Activated T-helper 1 cell treated with Interleukin-2 at 50 U/mL for 16 hours (primary cell): ENCODE data around the gene JTB.
"Not testable (repeated sequence)": the region's sequence is repeated elsewhere in the genome, so short reads cannot be mapped to it uniquely, and the experiment has no call there.

Experiments
- DNase-seq: peaks from one replicate; pipeline ENCODE4 v3.0.0-alpha.2; 2020; ENCODE audit warnings: low read depth

The JTB gene

DNA sequence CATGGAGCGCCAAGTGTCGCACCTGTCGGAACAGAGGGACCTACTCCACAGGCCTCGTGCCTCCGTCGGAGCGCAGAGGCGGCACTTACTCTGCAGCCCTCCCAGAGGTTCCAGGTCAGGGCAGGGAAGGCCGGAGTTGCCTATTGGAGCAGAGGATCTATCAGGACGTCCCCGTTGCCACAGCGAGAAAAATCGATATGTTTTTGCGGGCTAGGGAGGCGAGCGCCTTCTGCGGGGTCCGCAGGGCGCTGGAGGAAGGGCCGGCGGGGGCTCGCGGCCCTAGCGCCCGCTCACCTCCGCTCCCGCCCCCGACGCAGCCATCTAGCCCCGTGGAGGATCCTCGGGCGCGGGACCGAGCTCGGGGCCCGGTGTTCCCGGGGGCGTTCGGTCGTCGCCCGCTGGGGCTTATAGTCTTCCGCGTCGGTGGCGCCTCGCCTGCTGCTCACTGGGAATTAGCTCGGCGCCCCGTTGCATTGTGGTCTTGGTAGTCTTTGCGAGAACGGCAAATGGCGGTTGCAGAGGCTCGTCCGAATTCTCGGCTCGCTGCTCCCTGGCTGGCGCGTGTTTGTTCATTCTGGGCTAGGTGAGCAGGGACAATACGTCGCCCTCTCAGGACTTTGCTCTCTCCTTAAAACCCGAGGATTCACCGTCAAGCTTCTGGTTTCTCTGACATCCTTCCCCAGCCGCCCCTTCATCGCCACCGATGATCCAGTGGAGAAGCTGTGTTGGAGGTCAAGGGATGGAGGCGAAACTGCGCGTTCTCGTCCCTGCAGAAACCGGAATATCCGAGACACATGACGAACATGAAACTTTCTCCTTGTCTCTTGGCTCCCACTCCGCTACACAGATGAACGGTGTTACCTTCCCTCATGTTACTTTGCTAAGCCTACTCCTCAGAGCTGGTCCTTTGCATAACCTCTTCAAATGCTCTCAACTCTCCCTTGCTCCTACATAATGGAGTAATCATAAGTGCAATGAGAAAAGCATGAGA lies at the start of gene JTB:
Gene JTB, minus strand, starts transcription at position 425 of the 991 bp plus-strand sequence. Its CDS starts 422 bp downstream, at position 3.
- DNase-seq, result peak; percentile 73

- no peak for DNase-seq
Measured at GRCh38 chr1:154019940-154020339, 42.5 kb upstream of the JTB start.

GRCh38 chr1:154019269-154019668 lies 41.8 kb upstream of the JTB start:
- DNase-seq, result no peak

GRCh38 chr1:154014154-154014907 lies 36.9 kb upstream of the JTB start:
- DNase-seq, result no peak

DNA sequence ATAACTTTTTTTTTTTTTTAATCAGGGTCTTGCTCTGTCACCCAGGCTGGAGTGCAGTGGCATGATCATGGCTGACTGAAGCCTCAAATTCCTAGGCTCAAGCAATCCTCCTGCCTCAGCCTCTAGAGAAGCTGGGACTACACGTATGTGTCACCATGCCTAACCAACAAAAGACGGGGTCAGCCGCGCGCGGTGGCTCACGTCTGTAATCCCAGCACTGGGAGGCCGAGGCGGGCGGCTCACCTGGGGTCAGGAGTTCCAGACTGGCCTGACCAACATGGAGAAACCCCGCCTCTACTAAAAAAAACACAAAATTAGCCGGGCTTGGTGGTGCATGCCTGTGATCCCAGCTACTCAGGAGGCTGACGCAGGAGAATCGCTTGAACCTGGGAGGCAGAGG lies 35.1 kb upstream of the JTB start:
- not testable (repeated sequence) for DNase-seq

GRCh38 chr1:154012129-154012528 lies 34.7 kb upstream of the JTB start:
- no peak for DNase-seq

DNA sequence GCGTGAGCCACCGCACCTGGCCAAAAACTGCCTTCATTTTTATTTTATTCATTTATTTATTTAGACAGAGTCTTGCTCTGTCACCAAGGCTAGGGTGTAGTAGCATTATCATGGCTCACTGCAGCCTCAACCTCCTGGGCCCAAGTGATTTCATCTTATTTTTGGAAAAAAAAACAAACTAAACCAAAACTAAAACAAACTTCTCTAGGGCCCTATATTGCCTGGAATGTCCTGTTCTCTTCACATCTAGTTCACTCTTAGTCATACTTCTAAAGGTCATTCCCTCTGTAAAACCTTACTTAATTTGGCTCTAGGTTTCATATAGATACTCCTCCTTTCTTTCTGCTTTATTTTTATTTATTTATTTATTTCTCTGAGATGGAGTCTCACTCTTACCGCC lies 28.7 kb upstream of the JTB start:
- DNase-seq, result no peak

DNA sequence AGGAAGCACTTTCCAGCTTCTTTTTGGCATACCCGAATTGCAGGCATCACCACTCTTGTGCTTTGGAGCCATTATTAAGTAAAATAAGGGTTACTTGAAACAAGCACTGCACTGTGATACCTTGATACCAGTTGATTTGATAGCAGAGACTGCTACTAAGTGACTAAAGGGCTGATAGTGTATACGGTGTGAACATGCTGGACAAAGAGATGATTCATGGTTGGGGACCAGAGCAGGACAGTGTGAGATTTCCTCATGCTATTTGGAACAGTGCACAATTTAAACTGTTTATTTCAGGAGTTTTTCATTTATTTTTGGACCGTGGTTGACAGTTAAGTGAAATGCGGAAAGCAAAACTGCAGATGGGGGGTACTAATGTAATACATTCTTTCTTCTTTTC lies 22.9 kb upstream of the JTB start:
- no peak for DNase-seq

DNA sequence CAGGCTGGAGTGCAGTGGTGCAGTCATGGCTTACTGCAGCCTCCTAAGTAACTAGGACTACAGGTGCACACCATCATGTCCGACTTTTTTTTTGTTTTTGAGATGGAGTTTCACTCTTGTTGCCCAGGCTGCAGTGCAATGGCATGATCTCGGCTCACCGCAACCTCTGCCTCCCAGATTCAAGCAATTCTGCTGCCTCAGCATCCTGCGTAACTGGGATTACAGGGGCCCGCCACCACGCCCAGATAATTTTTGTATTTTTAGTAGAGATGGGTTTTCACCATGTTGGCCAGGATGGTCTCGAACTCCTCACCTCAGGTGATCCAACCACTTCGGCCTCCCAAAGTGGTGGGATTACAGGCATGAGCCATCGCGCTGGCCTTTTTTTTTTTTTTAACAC lies 19.4 kb upstream of the JTB start:
- not testable (repeated sequence) for DNase-seq

GRCh38 chr1:153995640-153996039 lies 18.2 kb upstream of the JTB start:
- DNase-seq, result no peak

- DNase-seq, result no peak
Measured at GRCh38 chr1:153995202-153995601, 17.7 kb upstream of the JTB start.

DNA sequence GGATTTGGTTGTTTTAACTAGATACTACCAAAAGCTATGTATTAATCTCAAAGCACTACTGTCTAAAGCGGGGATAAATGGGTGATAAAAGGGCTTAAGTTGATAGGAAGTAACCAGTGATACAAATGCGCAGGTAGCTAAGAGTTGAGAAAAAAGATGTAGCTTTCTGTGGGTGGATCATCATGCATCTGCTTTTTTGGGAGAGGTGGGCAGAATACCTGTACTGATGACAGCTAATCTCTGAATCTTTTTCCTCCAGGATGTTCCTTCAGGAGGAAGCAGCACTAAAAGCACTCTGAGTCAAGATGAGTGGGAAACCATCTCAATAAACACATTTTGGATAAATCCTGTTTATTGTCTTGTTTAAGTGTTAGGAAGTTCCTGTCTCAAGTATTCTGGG lies 14.3 kb upstream of the JTB start:
- DNase-seq, result no peak

DNA sequence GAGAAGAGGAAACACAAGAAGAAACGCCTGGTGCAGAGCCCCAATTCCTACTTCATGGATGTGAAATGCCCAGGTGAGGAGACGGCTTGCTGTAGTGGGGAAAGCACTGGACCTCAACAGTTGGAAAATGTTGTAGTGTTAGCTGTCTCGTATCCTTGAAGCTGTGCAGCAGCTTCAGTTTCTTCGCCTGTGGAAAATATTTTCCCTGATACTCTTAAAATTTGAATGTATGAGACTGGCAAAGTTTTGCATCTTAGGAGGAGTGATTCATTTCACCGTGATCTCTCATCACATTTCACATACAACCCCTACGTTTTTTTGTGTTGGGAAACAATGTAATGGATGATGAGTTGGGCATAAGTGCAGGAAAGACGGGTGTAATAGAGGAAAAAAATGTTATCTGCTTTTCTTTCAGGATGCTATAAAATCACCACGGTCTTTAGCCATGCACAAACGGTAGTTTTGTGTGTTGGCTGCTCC lies 13.7 kb upstream of the JTB start:
- no peak for DNase-seq

DNA sequence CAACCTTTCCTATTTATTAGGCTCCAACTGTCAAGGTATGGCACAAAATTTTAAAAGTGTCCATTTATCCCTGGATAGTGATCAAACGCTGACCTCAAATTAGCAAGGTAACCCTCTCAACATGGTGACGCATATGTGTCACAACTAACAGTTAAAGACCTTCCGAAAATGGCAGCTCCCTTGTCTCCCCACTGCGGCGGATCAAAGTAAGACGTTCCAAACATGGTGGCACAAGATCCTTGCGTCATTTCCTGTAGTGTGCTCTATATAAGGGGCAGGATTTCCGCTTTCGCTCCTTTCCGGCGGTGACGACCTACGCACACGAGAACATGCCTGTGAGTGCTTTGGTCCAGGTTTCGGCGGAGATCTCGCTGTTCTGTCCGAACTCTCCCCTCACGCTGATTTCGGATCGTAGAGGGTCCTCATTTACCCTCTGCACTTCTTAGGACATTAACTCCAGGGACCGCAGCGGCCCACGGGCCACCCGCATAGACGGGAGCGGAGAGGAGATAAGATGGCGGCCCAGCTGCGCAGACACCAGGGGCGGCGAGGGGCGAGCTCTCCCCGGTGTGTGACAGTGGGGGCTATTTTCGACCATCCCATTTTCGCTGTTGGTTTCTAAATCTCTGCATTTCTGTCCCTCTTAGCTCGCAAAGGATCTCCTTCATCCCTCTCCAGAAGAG lies 13.1 kb upstream of the JTB start, which contains the start of gene RPS27:
Gene RPS27, plus strand, starts transcription at position 295 of the 683 bp plus-strand sequence. Its CDS starts 35 bp downstream, at position 330.
- DNase-seq, result peak; percentile 75

DNA sequence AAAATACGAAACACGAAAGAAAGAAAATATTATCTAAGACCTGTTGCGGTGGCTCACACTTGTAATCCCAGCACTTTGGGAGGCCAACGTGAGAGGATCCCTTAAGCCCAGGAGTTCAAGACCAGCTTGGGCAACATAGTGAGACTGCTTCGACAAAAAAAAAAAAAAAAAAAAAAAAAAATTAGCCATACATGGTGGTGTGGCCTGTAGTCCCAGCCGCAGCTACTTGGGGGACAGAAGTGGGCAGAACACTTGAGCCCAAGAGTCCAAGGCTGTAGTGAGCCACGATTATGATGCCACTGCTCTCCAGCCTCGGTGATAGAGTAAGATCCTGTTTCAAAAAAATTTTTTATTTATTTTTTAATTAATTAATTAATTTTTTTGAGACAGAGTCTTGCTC lies 10.1 kb upstream of the JTB start:
- DNase-seq, result no peak

DNA sequence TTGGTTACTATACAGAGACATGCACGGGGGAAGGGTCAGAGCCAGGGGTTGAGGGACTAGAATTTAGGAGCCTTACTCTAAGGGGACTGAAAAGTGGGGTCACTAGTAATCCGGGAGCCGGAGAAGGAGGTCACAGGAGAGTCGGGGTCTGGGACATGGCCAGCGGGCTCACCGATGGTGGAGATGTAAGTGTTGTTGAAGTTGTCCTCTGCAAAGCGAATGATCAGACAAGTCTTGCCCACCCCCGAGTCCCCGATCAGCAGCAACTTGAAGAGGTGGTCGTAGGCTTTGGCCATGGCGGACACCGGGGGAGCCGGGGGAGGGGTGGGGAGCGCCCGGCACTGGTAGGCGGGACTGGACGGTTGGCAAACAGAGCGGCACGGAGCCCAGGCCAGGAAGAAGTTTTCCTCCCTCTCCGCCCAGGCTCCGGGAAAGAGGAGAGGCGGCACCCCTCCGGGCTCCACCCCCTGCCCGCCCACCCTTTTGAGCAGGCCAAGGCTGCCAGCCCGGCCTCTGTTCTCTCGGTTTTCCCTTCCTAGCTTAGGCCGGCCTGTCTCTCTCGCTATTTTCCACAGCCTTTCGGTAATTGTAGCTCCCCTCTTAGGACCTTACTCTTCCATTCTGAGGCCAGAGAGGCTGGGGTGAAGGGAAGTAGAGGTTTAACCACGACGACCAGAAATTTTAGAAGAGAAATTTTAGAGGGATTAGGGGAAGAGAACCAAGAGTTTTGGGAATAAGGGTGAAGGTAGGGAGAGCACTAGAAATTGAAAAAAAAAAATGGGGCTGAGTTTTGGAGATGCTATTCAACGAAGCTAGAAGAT lies 8.7 kb upstream of the JTB start, which contains the start of gene RAB13:
Gene RAB13, minus strand, starts transcription at position 399 of the 821 bp plus-strand sequence. Its CDS starts 103 bp downstream, at position 296.
- no peak for DNase-seq

DNA sequence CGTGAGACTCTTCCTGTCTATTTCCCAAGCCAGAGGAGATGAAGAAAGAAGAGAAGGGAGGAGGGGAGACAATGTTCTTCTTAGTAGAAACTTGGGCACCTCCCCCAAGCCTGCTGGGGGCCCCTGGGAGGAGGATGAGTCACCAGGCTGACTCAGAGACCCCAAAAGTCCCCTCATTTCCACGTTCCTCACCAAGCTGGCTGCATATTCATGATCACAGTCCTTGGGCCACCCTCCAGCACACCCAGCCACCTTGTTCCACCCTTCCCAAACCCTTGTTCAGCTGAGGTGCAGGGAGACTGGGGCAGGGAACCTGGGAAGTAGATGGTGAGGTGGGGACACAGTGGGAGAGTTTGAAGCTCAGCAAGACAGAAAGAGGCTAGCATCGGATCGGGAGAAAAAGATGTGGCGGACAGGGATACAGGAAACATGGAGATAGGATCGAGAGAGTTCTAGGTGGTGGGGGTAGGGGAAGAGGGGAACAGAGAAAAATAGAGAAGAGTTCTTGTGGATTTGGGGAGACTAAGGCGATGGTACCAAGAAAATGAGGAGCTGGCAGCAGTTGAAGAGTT lies 8.0 kb upstream of the JTB start:
- no peak for DNase-seq

DNA sequence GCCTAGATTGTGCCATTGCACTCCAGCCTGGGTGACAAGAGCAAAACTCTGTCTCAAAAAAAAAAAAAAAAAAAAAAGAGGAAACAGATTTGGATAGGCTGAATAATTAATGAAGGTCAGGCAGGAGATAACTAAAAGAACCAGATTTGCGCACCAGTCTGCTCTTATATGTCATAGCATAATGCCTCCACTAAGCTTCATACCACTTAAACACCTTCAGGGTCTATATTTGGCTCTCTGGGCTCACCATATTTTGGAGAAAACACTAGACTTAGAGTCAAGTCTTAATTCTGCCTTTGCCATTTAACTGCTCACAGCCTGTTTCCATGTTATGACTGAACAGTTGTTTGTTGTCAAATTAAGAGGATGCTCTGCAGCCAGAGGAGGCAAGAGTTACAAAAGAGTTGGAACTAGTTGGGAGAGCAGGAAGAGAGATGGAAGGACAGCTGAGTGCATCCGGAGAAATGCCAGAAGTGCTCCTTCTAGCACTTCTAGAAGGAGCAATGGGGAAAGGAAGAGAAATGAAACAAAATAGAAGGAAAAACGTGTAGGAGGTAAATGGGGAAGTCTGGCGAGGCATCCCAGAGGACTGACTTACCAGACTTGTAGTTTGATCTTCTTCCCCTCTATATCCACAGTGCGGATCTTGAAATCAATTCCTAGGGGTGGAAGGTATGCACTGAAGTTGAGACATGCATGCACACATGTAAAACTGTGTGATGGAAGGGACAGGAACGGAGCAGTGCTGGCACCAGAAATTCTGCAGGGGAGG lies 6.8 kb upstream of the JTB start:
- DNase-seq, result no peak

DNA sequence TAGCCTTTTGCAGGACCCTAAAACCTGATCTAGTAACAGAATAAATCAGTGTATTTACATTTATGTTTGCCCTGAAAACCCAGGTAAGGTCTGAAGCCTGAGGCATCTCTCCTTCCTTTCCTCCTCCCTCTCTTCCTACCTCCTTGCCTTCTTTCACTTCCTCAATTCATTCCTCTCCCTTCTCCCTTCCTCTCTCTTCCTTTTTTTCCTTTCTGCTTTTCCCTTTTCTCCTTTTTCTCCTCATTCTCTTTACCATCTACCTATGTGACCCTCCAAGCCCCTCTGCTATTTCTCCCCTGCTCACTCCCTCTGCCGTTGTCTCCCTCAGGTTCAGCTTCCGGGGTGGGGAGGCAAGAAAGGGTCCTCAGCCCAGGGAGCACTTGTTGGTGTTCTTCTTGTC lies 4.3 kb upstream of the JTB start:
- not testable (repeated sequence) for DNase-seq

DNA sequence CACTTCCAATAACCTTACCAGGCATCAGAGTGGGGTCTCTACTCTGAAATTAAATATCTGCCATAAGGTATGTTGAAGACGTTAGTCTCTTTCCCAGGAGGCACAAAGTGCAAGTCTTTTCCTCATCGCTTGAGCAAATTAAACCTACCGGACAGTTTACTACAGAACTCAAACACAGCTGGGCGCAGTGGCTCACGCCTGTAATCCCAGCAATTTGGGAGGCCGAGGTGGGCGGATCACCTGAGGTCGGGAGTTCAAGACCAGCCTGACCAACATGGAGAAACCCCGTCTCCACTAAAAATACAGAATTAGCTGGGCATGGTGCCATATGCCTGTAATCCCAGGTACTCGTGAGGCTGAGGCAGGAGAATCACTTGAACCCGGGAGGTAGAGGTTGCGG lies 1.6 kb upstream of the JTB start:
- not testable (repeated sequence) for DNase-seq
